HEK293T (cell line): ENCODE data around the gene ISL2.

ENCODE experiments used
- CTCF ChIA-PET: fragments of 350-600 bp; formaldehyde crosslinking; extraction: SDS; loops from one replicate; lab custom pipeline; 2021; ENCODE audit warnings: antibody characterized with exemption, inconsistent platforms; lab: Yijun Ruan, JAX
- POLR2A ChIA-PET: fragments of 350-600 bp; formaldehyde crosslinking; extraction: SDS; loops from one replicate; lab custom pipeline; 2020; ENCODE audit warnings: antibody characterized with exemption, inconsistent platforms; lab: Yijun Ruan, JAX
- DNase-seq: peaks from one replicate; pipeline ENCODE4 v3.0.0; 2012; ENCODE audit warnings: mixed read lengths; ENCODE audit errors: extremely low spot score
- ARNT ChIP-seq: fragments of 450-650 bp; IDR thresholded peaks from 2 replicates; pipeline ENCODE4 v1.6.1; 2017; ENCODE audit warnings: mild to moderate bottlenecking
- BHLHE40 ChIP-seq: fragments of 450-650 bp; IDR thresholded peaks from 2 replicates; pipeline ENCODE4 v1.6.1; 2016; ENCODE audit warnings: mild to moderate bottlenecking, moderate library complexity, borderline replicate concordance
- CTBP1 ChIP-seq: fragments of 450-650 bp; IDR thresholded peaks from 2 replicates; pipeline ENCODE4 v1.6.1; 2016; ENCODE audit warnings: borderline replicate concordance
- ELF4 ChIP-seq: fragments of 450-650 bp; IDR thresholded peaks from 2 replicates; pipeline ENCODE4 v1.6.1; 2017; ENCODE audit warnings: antibody characterized with exemption
- FOXA1 ChIP-seq: fragments of 450-650 bp; IDR thresholded peaks from 2 replicates; pipeline ENCODE4 v1.6.1; 2016; ENCODE audit warnings: mild to moderate bottlenecking
- FOXK2 ChIP-seq: fragments of 450-650 bp; IDR thresholded peaks from 2 replicates; pipeline ENCODE4 v1.6.1; 2016; ENCODE audit warnings: mild to moderate bottlenecking
- FOXM1 ChIP-seq: fragments of 450-650 bp; IDR thresholded peaks from 2 replicates; pipeline ENCODE4 v1.6.1; 2017; ENCODE audit warnings: mild to moderate bottlenecking, borderline replicate concordance
- HDGF ChIP-seq: fragments of 450-650 bp; IDR thresholded peaks from 2 replicates; pipeline ENCODE4 v1.6.1; 2017; ENCODE audit warnings: antibody characterized with exemption, borderline replicate concordance
- L3MBTL2 ChIP-seq: fragments of 450-650 bp; conservative IDR thresholded peaks from 2 replicates; pipeline ENCODE4 v1.6.1; 2016; ENCODE audit warnings: mild to moderate bottlenecking
- LEF1 ChIP-seq: fragments of 450-650 bp; IDR thresholded peaks from 2 replicates; pipeline ENCODE4 v1.6.1; 2017; ENCODE audit warnings: mild to moderate bottlenecking, borderline replicate concordance
- NFRKB ChIP-seq: fragments of 450-650 bp; IDR thresholded peaks from 2 replicates; pipeline ENCODE4 v1.6.1; 2016; ENCODE audit warnings: mild to moderate bottlenecking, moderate library complexity
- SP1 ChIP-seq: fragments of 450-650 bp; IDR thresholded peaks from 2 replicates; pipeline ENCODE4 v1.6.1; 2017
- SUZ12 ChIP-seq: fragments of 450-650 bp; IDR thresholded peaks from 2 replicates; pipeline ENCODE4 v1.6.1; 2016; ENCODE audit warnings: mild to moderate bottlenecking
- TARDBP ChIP-seq: fragments of 450-650 bp; IDR thresholded peaks from 2 replicates; pipeline ENCODE4 v1.6.1; 2016
- ZNF384 ChIP-seq: fragments of 450-650 bp; IDR thresholded peaks from 2 replicates; pipeline ENCODE4 v1.6.1; 2016
- TF ChIP-seq, protein P1 (sequence below): fragments of 450-650 bp; IDR thresholded peaks from 2 replicates; pipeline ENCODE4 v1.6.1; 2016

ISL2 gene

GRCh38 chr15:76391309-76391708, 54.7 kb downstream of the ISL2 start:
- TF ChIP-seq ARNT (no peak), TARDBP (no peak), HDGF (no peak), FOXK2 (no peak), CTBP1 (no peak), SP1 (no peak), BHLHE40 (no peak), LEF1 (no peak), FOXM1 (no peak), SUZ12 (no peak), L3MBTL2 (no peak), ZNF384 (no peak), FOXA1 (no peak)
- ChIA-PET POLR2A (no interaction called here), CTCF (no interaction called here)
- no peak for DNase-seq

GRCh38 chr15:76391847-76392246, 55.3 kb downstream of the ISL2 start:
- TF ChIP-seq ARNT (no peak), SP1 (no peak), LEF1 (no peak), NFRKB (no peak), SUZ12 (no peak), TARDBP (no peak), FOXM1 (no peak), ELF4 (no peak), CTBP1 (no peak), FOXA1 (no peak), HDGF (no peak), FOXK2 (no peak), ZNF384 (no peak), L3MBTL2 (no peak)
- TF ChIP-seq, protein P1, sequence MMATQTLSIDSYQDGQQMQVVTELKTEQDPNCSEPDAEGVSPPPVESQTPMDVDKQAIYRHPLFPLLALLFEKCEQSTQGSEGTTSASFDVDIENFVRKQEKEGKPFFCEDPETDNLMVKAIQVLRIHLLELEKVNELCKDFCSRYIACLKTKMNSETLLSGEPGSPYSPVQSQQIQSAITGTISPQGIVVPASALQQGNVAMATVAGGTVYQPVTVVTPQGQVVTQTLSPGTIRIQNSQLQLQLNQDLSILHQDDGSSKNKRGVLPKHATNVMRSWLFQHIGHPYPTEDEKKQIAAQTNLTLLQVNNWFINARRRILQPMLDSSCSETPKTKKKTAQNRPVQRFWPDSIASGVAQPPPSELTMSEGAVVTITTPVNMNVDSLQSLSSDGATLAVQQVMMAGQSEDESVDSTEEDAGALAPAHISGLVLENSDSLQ: no peak
- ChIA-PET CTCF (no interaction called here), POLR2A (no interaction called here)
- DNase-seq: no peak
